Smooth muscle cell (in vitro differentiated cells): ENCODE data around the gene EXOC3. TPM values are rescaled to one million over a fixed set of nuclear protein-coding genes. Genes with fewer than 3 reads are reported as not detected.

Experiments
- DNase-seq: peaks from one replicate; lab custom pipeline; 2025; ENCODE audit not compliant: unreplicated experiment; lab: John Stamatoyannopoulos, UW
- H2AFZ ChIP-seq: fragments of 200-600 bp; sonication (generic); 2 replicates; pipeline ENCODE4 v1.6.0; 2016; ENCODE audit warnings: antibody characterized with exemption, low read depth, mild to moderate bottlenecking
- H3F3A ChIP-seq: fragments of 200-600 bp; sonication (generic); 2 replicates; pipeline ENCODE4 v1.6.0; 2017; ENCODE audit warnings: antibody characterized with exemption, low read depth
- H3K27ac ChIP-seq: fragments of 200-600 bp; sonication (generic); 2 replicates; pipeline ENCODE4 v1.5.1; 2016; ENCODE audit warnings: low read depth, mild to moderate bottlenecking
- H3K27me3 ChIP-seq: fragments of 200-600 bp; sonication (generic); 2 replicates; pipeline ENCODE4 v1.6.1; 2016; ENCODE audit warnings: low read depth, mild to moderate bottlenecking
- H3K36me3 ChIP-seq: fragments of 200-600 bp; sonication (generic); 2 replicates; pipeline ENCODE4 v1.5.1; 2016; ENCODE audit warnings: low read depth
- H3K4me1 ChIP-seq: fragments of 200-600 bp; sonication (generic); 2 replicates; pipeline ENCODE4 v1.5.1; 2016; ENCODE audit warnings: low read depth
- H3K4me2 ChIP-seq: fragments of 200-600 bp; sonication (generic); 2 replicates; pipeline ENCODE4 v1.6.0; 2016; ENCODE audit warnings: mild to moderate bottlenecking
- H3K4me3 ChIP-seq: fragments of 200-600 bp; sonication (generic); 2 replicates; pipeline ENCODE4 v1.5.1; 2016; ENCODE audit warnings: mild to moderate bottlenecking
- H3K79me2 ChIP-seq: fragments of 200-600 bp; sonication (generic); 2 replicates; pipeline ENCODE4 v1.6.0; 2016; ENCODE audit warnings: low read depth, mild to moderate bottlenecking
- H3K9ac ChIP-seq: fragments of 200-600 bp; sonication (generic); 2 replicates; pipeline ENCODE4 v1.6.0; 2016; ENCODE audit warnings: low read depth
- H3K9me3 ChIP-seq: fragments of 200-600 bp; sonication (generic); replicated peaks from 2 replicates; pipeline ENCODE4 v1.5.1; 2016; ENCODE audit warnings: low read depth
- H4K20me1 ChIP-seq: fragments of 200-600 bp; sonication (generic); 2 replicates; pipeline ENCODE4 v1.6.0; 2016; ENCODE audit warnings: low read depth
- WGBS: methylation state at CpG from one replicate; pipeline ENCODE4 v1.1.7; 2016; ENCODE audit warnings: low lambda C conversion rate; 5-methylcytosine and 5-hydroxymethylcytosine counted together
- polyA plus RNA-seq: library from polyadenylated mRNA; unstranded; fragments of >200 nt; fragmentation: Nextera tagmentation; extraction: Ambion mirVana; gene quantifications from 2 replicates; pipeline ENCODE4 v1.2.1, GENCODE V29; 2016
- total RNA-seq: library from RNA; depleted of rRNA; stranded (reverse); fragments of >200 nt; gene quantifications from 2 replicates; pipeline ENCODE4 v1.2.3, GENCODE V29; 2014
- TF ChIP-seq, protein P1 (sequence below): fragments of 200-600 bp; sonication (generic); IDR thresholded peaks from 2 replicates; pipeline ENCODE4 v1.5.1; 2017; ENCODE audit warnings: borderline replicate concordance, mild to moderate bottlenecking, antibody characterized with exemption; ENCODE audit not compliant: insufficient read depth, poor library complexity, severe bottlenecking

The EXOC3 gene
- total and polyA plus RNA-seq, 2 experiments from 2014 or later, result 23.6 to 30.5 TPM

DNA sequence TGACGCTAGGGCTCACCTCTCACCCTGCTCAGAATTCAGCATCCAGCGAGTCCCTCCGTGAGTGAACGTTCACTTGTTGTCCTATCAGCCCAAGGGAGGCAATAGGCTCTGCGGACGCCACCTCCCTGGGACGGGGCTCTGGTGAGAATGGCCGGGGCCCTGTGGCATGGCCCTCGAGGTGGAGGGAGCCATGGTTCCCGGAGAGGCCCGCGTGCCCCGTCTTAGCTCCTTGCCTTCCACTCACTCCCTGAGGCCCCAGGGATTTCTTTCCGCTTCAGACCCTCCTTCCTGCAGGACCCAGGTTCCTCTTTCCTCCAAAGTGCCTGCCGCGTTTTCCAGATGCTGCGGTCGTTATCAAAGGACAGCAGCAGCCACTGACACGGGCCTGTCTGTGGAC, 21.5 kb downstream of the EXOC3 start:
- H2AFZ ChIP-seq, result no peak overlapping the region
- WGBS, result 93% methylated on average over 17 of the region's 19 CpGs
- TF ChIP-seq, protein P1, sequence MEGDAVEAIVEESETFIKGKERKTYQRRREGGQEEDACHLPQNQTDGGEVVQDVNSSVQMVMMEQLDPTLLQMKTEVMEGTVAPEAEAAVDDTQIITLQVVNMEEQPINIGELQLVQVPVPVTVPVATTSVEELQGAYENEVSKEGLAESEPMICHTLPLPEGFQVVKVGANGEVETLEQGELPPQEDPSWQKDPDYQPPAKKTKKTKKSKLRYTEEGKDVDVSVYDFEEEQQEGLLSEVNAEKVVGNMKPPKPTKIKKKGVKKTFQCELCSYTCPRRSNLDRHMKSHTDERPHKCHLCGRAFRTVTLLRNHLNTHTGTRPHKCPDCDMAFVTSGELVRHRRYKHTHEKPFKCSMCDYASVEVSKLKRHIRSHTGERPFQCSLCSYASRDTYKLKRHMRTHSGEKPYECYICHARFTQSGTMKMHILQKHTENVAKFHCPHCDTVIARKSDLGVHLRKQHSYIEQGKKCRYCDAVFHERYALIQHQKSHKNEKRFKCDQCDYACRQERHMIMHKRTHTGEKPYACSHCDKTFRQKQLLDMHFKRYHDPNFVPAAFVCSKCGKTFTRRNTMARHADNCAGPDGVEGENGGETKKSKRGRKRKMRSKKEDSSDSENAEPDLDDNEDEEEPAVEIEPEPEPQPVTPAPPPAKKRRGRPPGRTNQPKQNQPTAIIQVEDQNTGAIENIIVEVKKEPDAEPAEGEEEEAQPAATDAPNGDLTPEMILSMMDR, result no peak

DNA sequence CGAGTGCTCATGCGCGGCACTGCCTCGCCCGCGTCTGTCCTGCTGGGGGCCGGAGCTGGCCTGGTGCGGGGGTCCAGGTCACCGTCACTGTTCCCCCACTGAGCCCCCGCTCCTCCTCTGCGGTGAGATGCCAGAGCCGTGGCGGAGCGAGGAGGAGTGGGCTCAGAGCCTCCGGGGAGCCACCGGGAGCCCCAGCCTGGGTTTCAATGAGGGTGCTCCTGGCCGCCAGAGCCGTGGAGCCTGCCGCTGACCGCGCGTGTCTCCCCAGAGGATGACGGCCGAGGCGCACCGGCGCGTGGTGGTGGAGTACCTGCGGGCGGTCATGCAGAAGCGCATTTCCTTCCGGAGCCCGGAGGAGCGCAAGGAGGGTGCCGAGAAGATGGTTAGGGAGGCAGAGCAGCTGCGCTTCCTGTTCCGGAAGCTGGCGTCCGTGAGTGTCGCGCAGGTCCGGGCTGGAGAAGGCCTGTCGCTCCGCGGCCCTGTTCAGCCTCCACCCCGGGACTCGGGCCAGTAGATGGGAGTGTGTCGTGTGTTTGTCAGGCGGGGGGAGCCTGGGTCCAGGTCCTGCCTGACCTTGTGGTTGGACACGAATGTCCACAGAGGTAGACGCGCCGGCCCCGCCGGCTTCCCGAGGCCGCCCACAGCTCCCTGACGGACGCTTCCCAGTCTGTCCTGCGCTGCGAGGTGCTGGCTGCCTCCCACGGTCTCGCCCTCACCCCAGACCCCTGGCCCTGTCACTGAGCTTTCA, 22.0 kb downstream of the EXOC3 start:
- Histone ChIP-seq H3K79me2 (no peaks in the 10 kb centered on the region), H3K9ac (no peak overlapping the region), H2AFZ (no peak overlapping the region), H3K27ac (no peak overlapping the region), H3K9me3 (no peaks in the 10 kb centered on the region), H4K20me1 (no peaks in the 10 kb centered on the region), H3K4me3 (no peak overlapping the region), H3K27me3 (no peaks in the 10 kb centered on the region), H3K36me3 (peaks cover 8% of the 10 kb centered on the region), H3K4me1 (no peaks in the 10 kb centered on the region), H3K4me2 (no peak overlapping the region), H3F3A (no peaks in the 10 kb centered on the region)
- TF ChIP-seq, protein P1, result no peak
- no peak for DNase-seq
- WGBS, result 97% methylated on average over 55 of the region's 63 CpGs

More for the DNA sequence above, 21.5 kb downstream of the EXOC3 start:
- H3K4me1 ChIP-seq, result no peaks in the 10 kb centered on the region
- H3K79me2 ChIP-seq, result no peaks in the 10 kb centered on the region
- H3K4me3 ChIP-seq, result no peak overlapping the region
- no peaks in the 10 kb centered on the region for H3K27me3 ChIP-seq
- no peak overlapping the region for H3K27ac ChIP-seq
- no peak overlapping the region for H3K4me2 ChIP-seq
- H3F3A ChIP-seq, result no peaks in the 10 kb centered on the region
- no peak for DNase-seq
- peaks cover 8% of the 10 kb centered on the region for H3K36me3 ChIP-seq
- no peak overlapping the region for H3K9ac ChIP-seq
- no peaks in the 10 kb centered on the region for H4K20me1 ChIP-seq
- H3K9me3 ChIP-seq, result no peaks in the 10 kb centered on the region

DNA sequence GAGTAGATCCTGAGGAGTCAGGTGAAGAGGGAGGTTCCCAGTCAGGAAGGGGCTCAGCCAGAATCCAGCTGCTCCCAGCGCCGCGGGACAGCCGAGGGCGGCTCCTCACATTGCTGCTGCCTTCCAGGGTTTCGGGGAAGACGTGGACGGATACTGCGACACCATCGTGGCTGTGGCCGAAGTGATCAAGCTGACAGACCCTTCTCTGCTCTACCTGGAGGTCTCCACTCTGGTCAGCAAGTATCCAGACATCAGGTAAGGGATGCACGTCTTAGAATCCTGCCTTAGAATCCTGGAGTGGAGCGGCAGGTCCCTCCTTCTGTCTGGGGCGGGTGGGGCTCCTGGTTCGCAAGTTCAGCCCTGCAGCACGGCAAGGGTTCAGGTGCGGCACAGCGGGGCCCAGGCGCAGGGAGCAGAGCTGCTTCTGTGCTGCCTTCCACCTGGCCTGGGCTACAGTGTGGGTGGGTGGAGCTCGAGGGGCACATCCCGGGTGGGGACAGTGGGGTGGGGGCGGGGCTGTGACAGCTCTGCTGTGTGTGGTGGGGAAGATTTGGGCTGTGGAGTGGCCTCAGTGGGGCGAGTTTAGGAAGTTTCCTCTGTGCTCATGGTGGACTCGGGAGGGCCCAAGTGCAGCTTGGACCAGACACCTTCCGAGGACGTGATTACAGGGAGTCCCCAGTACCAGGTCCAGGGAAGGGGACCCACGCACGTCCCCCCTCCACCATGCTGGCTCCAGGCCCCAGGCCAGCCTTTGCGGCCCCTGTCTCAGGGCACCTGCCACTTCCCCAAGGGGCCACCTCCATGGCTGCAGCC, 22.8 kb downstream of the EXOC3 start:
- DNase-seq, result no peak
- Histone ChIP-seq H3K27me3 (no peaks in the 10 kb centered on the region), H3K4me1 (no peaks in the 10 kb centered on the region), H3K79me2 (peaks cover 2% of the 10 kb centered on the region), H3K4me3 (no peak overlapping the region), H3K36me3 (peaks cover 8% of the 10 kb centered on the region), H3K9me3 (no peaks in the 10 kb centered on the region), H4K20me1 (no peaks in the 10 kb centered on the region), H3K9ac (no peak overlapping the region), H3K4me2 (no peak overlapping the region), H3K27ac (no peak overlapping the region), H3F3A (no peaks in the 10 kb centered on the region), H2AFZ (no peak overlapping the region)
- TF ChIP-seq, protein P1, result no peak
- WGBS, result 93% methylated on average over 26 of the region's 29 CpGs
